Neural cell (in vitro differentiated cells): ENCODE results near the gene HEY2. TPM values are rescaled to one million over a fixed set of nuclear protein-coding genes. Genes with fewer than 3 reads are reported as not detected.

Source experiments
- H2AFZ ChIP-seq: fragments of 200-600, 300-800 bp; sonication (generic), shearing (Covaris generic); 2 replicates; pipeline ENCODE4 v1.6.0; 2014; ENCODE audit warnings: low read depth, mild to moderate bottlenecking, antibody characterized with exemption, low read length, moderate library complexity
- H3F3A ChIP-seq: fragments of 200-600 bp; shearing (Covaris generic); 2 replicates; pipeline ENCODE4 v1.6.1; 2016; ENCODE audit warnings: mild to moderate bottlenecking, moderate library complexity, mixed read lengths, antibody characterized with exemption, low read length; ENCODE audit not compliant: insufficient read depth, poor library complexity, severe bottlenecking
- H3K27ac ChIP-seq: fragments of 200-600, 300-800 bp; sonication (generic), shearing (Covaris generic); 2 replicates; pipeline ENCODE4 v1.5.1; 2014; ENCODE audit warnings: mild to moderate bottlenecking, low read length, moderate library complexity
- H3K27me3 ChIP-seq: fragments of 300-800, 200-600 bp; sonication (generic), shearing (Covaris generic); 2 replicates; pipeline ENCODE4 v1.6.0; 2014; ENCODE audit warnings: mild to moderate bottlenecking, low read depth, low read length, moderate library complexity; ENCODE audit not compliant: insufficient read depth
- H3K36me3 ChIP-seq: fragments of 300-800, 200-600 bp; sonication (generic), shearing (Covaris generic); 2 replicates; pipeline ENCODE4 v1.5.1; 2014; ENCODE audit warnings: mild to moderate bottlenecking, antibody characterized with exemption, low read length, moderate library complexity; ENCODE audit not compliant: insufficient read depth
- H3K4me2 ChIP-seq: fragments of 300-800, 200-600 bp; sonication (generic), shearing (Covaris generic); 2 replicates; pipeline ENCODE4 v1.6.0; 2014; ENCODE audit warnings: mild to moderate bottlenecking, low read length
- H3K4me3 ChIP-seq: fragments of 300-800, 200-600 bp; sonication (generic), shearing (Covaris generic); 2 replicates; pipeline ENCODE4 v1.5.1; 2014; ENCODE audit warnings: mild to moderate bottlenecking, low read length, moderate library complexity
- H3K79me2 ChIP-seq: fragments of 200-600 bp; shearing (Covaris generic); replicated peaks from 2 replicates; pipeline ENCODE4 v1.6.0; 2014; ENCODE audit warnings: mild to moderate bottlenecking, low read length, moderate library complexity; ENCODE audit not compliant: insufficient read depth
- H3K9ac ChIP-seq: fragments of 300-800, 200-600 bp; sonication (generic), shearing (Covaris generic); 2 replicates; pipeline ENCODE4 v1.6.1; 2016; ENCODE audit warnings: mild to moderate bottlenecking, low read length, mixed read lengths
- H3K9me2 ChIP-seq: fragments of 200-600 bp; shearing (Covaris generic); 2 replicates; pipeline ENCODE4 v1.6.1; 2016; ENCODE audit warnings: mild to moderate bottlenecking, low read length, mixed read lengths; ENCODE audit not compliant: insufficient read depth
- H3K9me3 ChIP-seq: fragments of 200-600, 300-800 bp; sonication (generic), shearing (Covaris generic); 2 replicates; pipeline ENCODE4 v1.6.1; 2016; ENCODE audit warnings: mild to moderate bottlenecking, mixed run types, low read length, moderate library complexity, mixed read lengths
- H4K20me1 ChIP-seq: fragments of 200-600 bp; shearing (Covaris generic); 2 replicates; pipeline ENCODE4 v1.6.1; 2016; ENCODE audit warnings: mild to moderate bottlenecking, mixed run types; ENCODE audit not compliant: insufficient read depth
- CTCF ChIP-seq: fragments of 450-650 bp; IDR thresholded peaks from 2 replicates; pipeline ENCODE4 v1.5.1; 2014; ENCODE audit warnings: antibody characterized with exemption, mild to moderate bottlenecking, moderate library complexity; ENCODE audit not compliant: poor library complexity, severe bottlenecking
- EP300 ChIP-seq: fragments of 450-650 bp; conservative IDR thresholded peaks from 2 replicates; pipeline ENCODE4 v1.6.1; 2014; ENCODE audit warnings: antibody characterized with exemption, mild to moderate bottlenecking, moderate library complexity; ENCODE audit not compliant: poor library complexity, severe bottlenecking
- EZH2 ChIP-seq: fragments of 200-600, 300-800 bp; shearing (Covaris generic), sonication (generic); IDR thresholded peaks from 2 replicates; pipeline ENCODE4 v1.6.1; 2014; ENCODE audit warnings: antibody characterized with exemption, low read length, borderline replicate concordance, mild to moderate bottlenecking; ENCODE audit not compliant: insufficient read depth, poor library complexity, severe bottlenecking
- MXI1 ChIP-seq: fragments of 450-650 bp; conservative IDR thresholded peaks from 2 replicates; pipeline ENCODE4 v1.6.1; 2014; ENCODE audit warnings: antibody characterized with exemption, mild to moderate bottlenecking; ENCODE audit not compliant: poor library complexity, severe bottlenecking
- POLR2AphosphoS5 ChIP-seq: IDR thresholded peaks from 2 replicates; pipeline ENCODE4 v1.6.1; 2012
- RAD21 ChIP-seq: fragments of 450-650 bp; conservative IDR thresholded peaks from 2 replicates; pipeline ENCODE4 v1.6.1; 2014; ENCODE audit warnings: antibody characterized with exemption, mild to moderate bottlenecking, moderate library complexity
- REST ChIP-seq: IDR thresholded peaks from 2 replicates; pipeline ENCODE4 v1.6.1; 2012; ENCODE audit warnings: borderline replicate concordance
- SMC3 ChIP-seq: fragments of 450-650 bp; conservative IDR thresholded peaks from 2 replicates; pipeline ENCODE4 v1.6.1; 2014; ENCODE audit warnings: antibody characterized with exemption, mild to moderate bottlenecking, moderate library complexity; ENCODE audit not compliant: poor library complexity
- TAF1 ChIP-seq: IDR thresholded peaks from 2 replicates; pipeline ENCODE4 v1.6.1; 2012; ENCODE audit warnings: low read depth
- polyA plus RNA-seq: library from polyadenylated mRNA; depleted of rRNA; stranded (reverse); fragments of >200 nt; gene quantifications from 2 replicates; pipeline ENCODE4 v1.2.3, GENCODE V29; 2014

HEY2 gene
- polyA plus RNA-seq, 1 donor from 2014 or later: 0.20 TPM

GRCh38 chr6:125742464-125743120 is 6.8 kb upstream of the HEY2 start:
- no peaks in the 10 kb centered on the region for H3K36me3 ChIP-seq
- peaks cover 54% of the 10 kb centered on the region for H3K27me3 ChIP-seq
- H2AFZ ChIP-seq: no peak overlapping the region
- no peak overlapping the region for H3K4me2 ChIP-seq
- no peaks in the 10 kb centered on the region for H3K79me2 ChIP-seq
- no peaks in the 10 kb centered on the region for H3F3A ChIP-seq
- no peaks in the 10 kb centered on the region for H3K9me3 ChIP-seq
- H3K4me3 ChIP-seq: no peak overlapping the region
- H3K27ac ChIP-seq: no peak overlapping the region
- no peaks in the 10 kb centered on the region for H3K9me2 ChIP-seq
- no peak overlapping the region for H3K9ac ChIP-seq
- TF ChIP-seq MXI1 (no peak), TAF1 (no peak)
- H4K20me1 ChIP-seq: no peaks in the 10 kb centered on the region

DNA sequence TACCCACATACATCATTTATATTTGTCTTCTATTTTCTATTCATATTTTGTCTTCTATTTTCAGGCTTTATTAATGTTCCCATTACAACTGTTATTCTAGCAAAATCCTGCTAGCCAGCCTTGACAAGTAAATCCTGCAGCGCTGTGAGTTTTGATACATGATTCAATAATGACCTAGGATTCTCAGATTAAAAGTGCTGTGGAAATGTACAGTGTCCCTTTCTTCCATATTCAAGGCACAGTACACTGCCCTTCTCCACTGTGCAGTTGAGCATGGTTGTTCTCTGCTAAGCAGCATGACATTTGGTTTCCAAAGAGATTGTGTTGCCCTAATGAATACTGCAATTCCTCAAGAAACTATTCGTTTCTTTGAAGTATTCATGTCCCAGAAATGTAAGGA is 5.8 kb upstream of the HEY2 start:
- TF ChIP-seq TAF1 (no peak), REST (no peak), POLR2AphosphoS5 (no peak), MXI1 (no peak), CTCF (no peak), SMC3 (no peak)
- peaks cover 64% of the 10 kb centered on the region for H3K27me3 ChIP-seq
- H4K20me1 ChIP-seq: no peaks in the 10 kb centered on the region
- H3F3A ChIP-seq: no peaks in the 10 kb centered on the region
- H3K27ac ChIP-seq: no peak overlapping the region
- H3K4me2 ChIP-seq: no peak overlapping the region
- H2AFZ ChIP-seq: no peak overlapping the region
- no peaks in the 10 kb centered on the region for H3K9me3 ChIP-seq
- no peak overlapping the region for H3K4me3 ChIP-seq
- no peak overlapping the region for H3K9ac ChIP-seq
- H3K9me2 ChIP-seq: no peaks in the 10 kb centered on the region
- H3K79me2 ChIP-seq: no peaks in the 10 kb centered on the region
- H3K36me3 ChIP-seq: no peaks in the 10 kb centered on the region

GRCh38 chr6:125745281-125746018 is 4.0 kb upstream of the HEY2 start:
- Histone ChIP-seq H3K9ac (no peak overlapping the region), H2AFZ (no peak overlapping the region), H3K27me3 (peaks cover 81% of the 10 kb centered on the region), H3K36me3 (no peaks in the 10 kb centered on the region), H3K9me2 (no peaks in the 10 kb centered on the region), H3K27ac (no peak overlapping the region), H3K4me3 (no peak overlapping the region), H3K9me3 (no peaks in the 10 kb centered on the region), H3F3A (no peaks in the 10 kb centered on the region), H4K20me1 (no peaks in the 10 kb centered on the region), H3K4me2 (no peak overlapping the region), H3K79me2 (no peaks in the 10 kb centered on the region)
- no peak for TF ChIP-seq REST
- TF ChIP-seq RAD21: no peak
- no peak for TF ChIP-seq TAF1
- TF ChIP-seq CTCF: no peak
- TF ChIP-seq EP300: no peak
- no peak for TF ChIP-seq SMC3
- TF ChIP-seq POLR2AphosphoS5: no peak
- no peak for TF ChIP-seq EZH2
